Right lobe of liver (tissue), 4 donors: ENCODE data around the gene TP53RK.

Source experiments
- POLR2A ChIP-seq: fragments of 450-650 bp; IDR thresholded peaks from one replicate; pipeline ENCODE4 v1.6.1; 2017; ENCODE audit warnings: antibody characterized with exemption, mild to moderate bottlenecking
- TF ChIP-seq, protein P1 (sequence below), 4 donors: fragments of 200-600 bp in 3 of 4; fragments of 450-650 bp in 1 of 4; IDR thresholded peaks; one replicate each; pipeline versions ENCODE4 v1.5.1 to v1.8.0; 2016 to 2022; ENCODE audit warnings: antibody characterized with exemption in 4 of 4, mild to moderate bottlenecking in 2 of 4
- donor health status: DM: no; HTN: no; CAD: no.
- donor health status: DM: no; HTN: no; CAD: no.
- donor health status: DM: no; HTN: yes; CAD: no.

DNA sequence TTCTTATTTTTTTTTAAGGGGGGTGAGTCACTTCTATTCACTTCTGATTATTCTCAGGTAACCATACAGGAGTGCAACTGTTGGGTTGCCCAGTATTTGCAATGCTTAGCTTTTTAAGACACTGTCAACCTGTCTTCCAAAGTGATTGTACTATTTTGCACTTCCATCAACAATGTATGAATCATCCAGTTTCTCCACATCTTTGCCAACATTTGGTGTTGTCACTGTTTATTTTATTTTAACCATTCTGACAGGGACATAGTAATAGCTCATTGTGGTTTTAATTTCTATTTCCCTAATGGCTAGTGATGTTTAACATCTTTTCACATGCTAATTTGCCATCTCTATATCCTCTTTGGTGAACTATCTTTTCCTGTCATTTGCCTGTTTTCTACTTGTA is 36.5 kb downstream of the TP53RK start:
- TF ChIP-seq, protein P1, sequence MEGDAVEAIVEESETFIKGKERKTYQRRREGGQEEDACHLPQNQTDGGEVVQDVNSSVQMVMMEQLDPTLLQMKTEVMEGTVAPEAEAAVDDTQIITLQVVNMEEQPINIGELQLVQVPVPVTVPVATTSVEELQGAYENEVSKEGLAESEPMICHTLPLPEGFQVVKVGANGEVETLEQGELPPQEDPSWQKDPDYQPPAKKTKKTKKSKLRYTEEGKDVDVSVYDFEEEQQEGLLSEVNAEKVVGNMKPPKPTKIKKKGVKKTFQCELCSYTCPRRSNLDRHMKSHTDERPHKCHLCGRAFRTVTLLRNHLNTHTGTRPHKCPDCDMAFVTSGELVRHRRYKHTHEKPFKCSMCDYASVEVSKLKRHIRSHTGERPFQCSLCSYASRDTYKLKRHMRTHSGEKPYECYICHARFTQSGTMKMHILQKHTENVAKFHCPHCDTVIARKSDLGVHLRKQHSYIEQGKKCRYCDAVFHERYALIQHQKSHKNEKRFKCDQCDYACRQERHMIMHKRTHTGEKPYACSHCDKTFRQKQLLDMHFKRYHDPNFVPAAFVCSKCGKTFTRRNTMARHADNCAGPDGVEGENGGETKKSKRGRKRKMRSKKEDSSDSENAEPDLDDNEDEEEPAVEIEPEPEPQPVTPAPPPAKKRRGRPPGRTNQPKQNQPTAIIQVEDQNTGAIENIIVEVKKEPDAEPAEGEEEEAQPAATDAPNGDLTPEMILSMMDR (IDR thresholded peaks at IDR 0.05), result no peak
- no peak for TF ChIP-seq POLR2A
